COR-L47 (cell line): ENCODE results near the gene GABRG1.

Experiments used
- DNase-seq: peaks from one replicate; lab custom pipeline; 2025; lab: John Stamatoyannopoulos, UW

GABRG1 gene

DNA sequence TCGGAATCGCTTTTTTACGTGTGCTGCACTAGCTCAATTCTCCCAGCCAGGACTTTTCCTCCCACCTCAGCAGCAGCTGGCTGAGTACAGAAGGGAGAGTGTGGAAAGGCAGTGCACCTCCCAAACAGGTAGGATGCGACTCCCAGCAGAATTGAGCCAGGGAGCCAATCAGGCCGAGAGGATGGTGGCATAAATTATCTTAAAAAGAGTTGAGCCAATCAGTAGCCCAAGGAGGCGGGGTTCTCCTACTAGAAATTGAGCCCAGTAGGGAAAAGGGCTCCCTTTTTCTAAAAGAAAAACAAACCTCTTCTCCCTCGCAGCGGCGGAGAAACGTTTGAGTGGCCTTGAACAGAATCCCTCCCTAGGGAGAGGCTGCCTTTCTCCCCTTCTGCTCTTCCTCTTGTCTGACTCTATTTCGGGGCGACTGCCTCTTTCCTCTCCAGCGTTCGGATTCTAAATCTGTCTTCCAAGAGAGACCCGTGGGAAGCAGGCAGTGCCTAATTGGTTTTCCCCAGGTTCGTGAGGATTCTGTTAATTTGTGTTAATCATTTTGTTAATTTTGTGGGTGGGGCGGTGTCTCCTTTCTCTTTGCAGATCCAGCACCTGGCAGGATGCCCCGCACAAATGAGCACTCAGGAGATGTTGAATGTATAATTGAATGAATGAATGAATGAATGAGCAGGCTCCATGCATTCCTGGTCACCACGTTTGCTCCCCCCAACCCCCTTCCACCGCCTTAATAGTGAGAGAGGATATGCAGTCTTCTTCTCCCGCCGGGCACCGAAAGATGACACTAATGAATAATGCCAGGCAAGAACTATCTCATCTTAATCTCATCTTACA lies at the start of gene GABRG1:
TSS of gene GABRG1 (minus strand) at position 142 of the 843 bp plus-strand sequence. CDS start at position 1, 141 bp downstream.
- DNase-seq = peak; percentile 37

DNA sequence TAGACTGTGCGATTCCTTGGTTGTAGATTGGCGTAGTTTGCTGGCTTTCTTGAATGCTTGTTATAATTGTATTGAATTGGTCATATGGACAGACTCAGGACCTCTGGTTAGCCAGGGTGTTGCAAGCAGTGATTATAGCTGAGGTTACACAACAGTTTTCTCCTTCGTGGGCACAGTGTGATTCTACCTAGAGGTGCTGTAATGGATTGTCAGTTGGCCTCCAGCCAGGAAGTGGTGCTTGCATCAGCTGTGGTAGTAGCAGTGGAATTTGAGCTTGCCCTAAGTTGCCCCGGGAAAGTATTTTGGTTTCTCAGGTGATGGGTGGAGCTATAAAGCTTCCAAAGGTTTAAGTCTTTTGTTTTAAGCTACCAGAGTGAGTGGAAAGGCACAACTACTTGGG lies 23.1 kb upstream of the GABRG1 start:
- DNase-seq = no peak

DNA sequence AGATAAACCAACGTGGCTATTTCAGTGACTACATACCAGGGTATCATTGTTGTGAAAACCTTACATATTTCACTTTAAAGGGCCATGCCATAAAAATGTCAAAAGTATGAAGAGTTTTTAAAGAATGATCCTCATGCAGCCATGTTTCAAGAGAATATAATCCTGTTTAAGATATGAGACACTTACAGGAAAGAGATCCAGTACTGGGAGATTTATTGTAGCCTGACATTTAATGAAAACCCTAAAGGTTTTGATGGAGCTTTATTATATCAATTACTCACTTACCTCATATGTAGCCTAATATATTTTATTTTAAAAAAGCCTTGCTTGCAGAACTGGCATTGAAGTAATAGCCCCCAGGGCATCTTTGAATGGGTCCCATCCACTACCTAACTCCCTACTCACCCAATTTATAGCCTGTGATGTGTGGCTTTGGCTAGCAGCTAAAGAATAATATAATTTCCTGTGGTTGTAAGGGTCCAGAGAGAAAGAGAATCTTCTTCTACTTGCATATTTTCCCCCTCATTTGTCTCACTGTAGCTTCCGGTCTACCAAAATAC lies 7.7 kb upstream of the GABRG1 start:
- DNase-seq = no peak

DNA sequence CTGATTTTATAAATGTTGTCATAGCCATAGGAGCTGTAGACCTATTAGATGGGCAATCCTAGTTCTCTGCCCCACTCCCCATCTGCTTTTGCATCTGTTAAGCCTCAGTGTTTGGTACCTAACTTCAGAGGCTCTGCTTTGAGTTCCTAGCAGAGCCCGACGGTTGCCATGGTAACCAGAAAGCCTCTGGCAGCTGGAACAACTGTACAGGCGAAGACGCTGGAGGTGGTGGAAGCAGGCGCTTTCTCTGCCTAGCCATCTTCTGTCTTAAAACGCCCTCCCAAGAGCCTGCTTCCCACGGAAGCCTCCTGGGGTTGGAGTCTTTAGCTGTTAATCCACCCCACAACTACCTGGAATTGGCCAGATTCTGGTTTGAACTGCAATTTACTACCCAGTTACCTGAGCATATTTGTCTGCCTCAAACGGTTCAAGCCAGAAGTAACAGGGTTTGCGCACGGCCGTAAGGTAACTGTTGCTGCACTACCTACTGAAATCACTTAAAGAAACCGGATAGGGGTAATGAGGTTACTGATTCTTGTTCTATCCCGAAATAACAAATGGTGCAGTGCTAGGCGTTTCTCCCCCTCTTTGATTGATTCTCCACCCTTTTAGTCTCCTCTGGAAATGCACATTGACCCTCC lies 1.0 kb upstream of the GABRG1 start:
- peak; percentile 77 for DNase-seq

DNA sequence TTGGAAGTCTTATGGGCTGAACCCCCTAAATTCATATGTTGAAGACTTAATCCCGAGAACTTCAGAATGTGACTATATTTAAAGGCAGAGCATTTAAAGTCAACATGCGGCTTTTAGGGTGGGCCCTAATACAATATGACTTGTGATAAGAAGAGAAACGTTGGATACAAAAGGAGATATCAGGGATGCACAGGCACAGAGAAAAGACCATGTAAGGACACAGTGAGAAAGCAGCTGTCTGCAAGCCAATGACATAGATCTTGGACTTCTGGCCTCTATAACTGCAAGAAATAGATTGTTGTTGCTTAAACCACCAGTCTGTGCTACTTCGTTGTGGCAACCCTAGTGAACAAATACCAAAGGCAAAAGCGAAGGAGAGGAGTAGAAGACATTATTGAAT lies 42.2 kb downstream of the GABRG1 start:
- no peak for DNase-seq

DNA sequence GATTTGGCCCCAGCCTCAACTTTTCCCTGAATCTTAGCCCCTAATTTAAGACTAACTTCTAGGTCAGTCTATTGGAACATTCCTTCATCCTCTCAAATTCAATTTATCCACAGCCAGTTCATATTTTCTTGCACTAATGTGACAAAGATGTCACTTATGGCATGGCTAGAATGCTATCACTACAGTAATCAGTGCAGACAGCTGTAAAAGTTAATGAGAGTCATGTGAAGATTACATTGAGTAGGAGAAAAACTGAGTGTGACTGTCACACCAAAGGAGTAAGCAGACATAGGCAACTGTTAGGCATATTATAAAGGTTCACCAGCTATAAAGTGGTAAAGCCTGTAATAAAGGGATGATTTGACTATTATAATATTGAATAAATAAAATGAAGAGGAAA lies 42.6 kb downstream of the GABRG1 start:
- DNase-seq = no peak

DNA sequence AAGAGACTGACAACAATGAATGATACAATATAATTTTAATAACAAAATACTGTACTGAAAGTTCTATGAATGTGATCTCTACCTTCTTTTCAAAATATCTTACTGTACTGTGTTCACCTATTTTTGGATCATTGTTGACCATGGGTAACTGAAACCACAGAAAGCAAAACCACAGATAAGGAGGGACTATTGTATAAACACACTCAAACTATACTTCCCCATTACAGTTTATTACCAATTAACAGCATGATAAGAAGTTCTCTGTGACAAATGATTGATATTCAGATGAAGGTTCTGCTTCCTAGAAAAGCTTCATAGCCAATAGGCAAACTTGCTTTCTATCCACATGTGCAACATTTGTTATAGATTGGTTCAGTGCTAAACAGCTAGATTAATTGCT lies 50.1 kb downstream of the GABRG1 start:
- DNase-seq = no peak

DNA sequence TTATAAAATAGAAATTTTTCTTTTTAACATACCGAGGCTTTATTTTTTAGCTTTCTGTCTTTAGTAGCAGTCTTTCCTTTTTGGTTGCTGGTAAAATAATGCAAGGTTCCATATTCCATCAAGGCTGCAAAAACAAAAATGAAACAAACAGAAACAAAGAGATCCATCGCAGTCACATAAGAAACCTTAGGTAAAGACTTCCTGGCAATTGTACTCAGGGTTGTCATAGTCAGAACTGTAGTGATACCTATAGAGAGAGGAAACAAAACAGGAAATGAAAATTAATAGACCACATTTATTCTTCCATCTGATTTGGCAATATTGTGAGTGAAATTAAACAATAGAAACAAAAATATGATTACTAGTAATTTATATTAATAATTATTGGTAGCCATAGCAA lies 72.5 kb downstream of the GABRG1 start:
- DNase-seq = no peak

DNA sequence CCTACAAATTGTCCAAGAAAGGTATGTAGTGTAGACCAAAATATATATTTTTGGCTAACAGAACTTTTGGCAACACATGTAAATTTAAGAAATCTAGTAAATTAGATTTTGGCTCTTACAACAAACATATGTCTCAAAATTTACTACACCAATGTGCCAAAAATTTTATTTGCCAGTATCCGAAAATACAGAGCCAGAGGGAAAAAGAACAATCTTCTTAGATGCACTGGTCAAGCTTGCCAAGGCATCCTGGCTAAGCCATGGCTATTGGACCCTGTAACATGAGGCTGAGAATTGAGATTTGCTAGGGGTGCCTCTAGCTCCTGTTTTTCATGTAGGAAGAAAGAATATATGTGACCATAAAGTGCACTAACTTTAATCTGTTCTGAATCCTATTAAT lies 91.8 kb downstream of the GABRG1 start:
- no peak for DNase-seq

DNA sequence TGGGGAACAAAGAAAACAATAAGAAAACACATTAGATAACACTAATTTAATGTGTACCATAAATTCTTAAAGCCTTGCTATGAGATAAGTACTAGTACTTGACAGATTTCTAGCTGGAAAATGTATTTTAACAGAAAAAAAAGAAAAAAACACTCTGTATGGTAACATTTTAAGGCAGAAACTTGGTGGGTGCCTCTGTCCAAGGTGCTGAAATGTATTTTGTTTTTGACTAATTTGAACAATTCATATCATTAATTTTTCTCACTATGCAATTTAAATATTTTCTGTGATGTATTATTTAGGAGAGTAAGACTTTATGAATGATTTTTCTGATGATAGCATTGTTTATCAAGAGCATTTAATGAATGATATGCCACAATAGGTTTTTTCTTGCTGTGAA lies 107.5 kb downstream of the GABRG1 start:
- DNase-seq = no peak

DNA sequence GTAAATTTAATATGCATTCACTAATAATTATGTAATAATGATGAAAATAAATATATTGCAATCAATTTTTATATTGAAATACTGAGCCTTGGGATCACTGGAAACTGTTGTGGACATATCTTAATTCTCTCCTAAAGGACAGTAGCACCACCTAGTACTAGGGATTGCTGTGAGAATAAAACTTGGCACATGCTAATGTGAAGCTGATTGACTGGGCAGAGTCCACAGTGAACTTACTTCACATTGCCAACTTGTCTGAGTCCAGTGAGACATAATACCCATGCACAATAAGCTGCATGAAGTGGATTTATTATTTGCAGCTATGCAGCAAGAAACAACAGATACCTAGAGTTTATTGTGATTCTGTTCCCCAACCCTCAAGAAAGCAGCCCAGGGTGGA lies 131.1 kb downstream of the GABRG1 start:
- no peak for DNase-seq

DNA sequence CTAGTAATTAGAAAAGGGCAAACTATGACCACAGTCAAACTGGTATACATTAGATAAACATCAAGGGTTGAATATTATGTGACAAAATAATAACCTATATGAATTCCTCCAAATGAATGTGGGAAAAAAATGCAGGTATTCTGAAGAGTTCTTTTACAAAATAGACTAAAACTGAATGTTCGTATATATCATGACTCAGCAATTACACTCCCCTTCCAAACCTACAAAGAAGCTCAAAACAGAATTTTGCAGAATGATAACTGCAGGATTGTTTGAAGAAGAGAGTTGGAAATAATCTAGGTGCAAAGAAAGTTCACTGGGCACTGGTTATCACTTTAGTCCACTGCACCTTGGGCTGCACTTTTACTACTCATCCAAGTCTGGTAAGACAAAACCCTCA lies 134.1 kb downstream of the GABRG1 start:
- DNase-seq = no peak

DNA sequence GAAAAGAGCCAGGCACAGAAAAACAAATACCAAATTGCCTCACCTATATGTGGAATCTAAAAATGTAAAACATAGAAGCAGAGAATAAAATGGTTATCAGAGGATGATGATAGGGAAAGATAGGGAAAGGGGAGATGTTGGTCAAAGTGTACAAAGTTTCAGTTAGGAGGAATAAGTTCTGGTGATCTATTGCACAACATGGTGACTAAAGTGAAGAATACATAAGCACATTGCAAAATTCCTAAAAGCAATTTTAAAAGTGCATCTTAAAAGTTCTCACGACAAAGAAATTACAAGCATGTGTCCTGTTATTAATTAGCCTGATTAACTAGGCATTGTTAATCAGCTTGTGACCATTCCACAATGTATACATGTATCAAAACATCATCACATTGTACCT lies 136.0 kb downstream of the GABRG1 start:
- no peak for DNase-seq
